Activated CD8-positive, alpha-beta memory T cell treated with anti-CD3 and anti-CD28 coated beads, Interleukin-2, amount 10 ng/mL, durations not matched to agents 7 days and 5 days (primary cell): ENCODE data around the gene HS6ST3. TPM values are rescaled to one million over a fixed set of nuclear protein-coding genes. Genes with fewer than 3 reads are reported as not detected.
"Not testable (repeated sequence)": the region's sequence is repeated elsewhere in the genome, so short reads cannot be mapped to it uniquely, and the experiment has no call there.

Experiments
- ATAC-seq: fragments of 150-1000 bp; cut with Tn5 transposase; one replicate; pipeline ENCODE4 v1.10.0; 2021; ENCODE audit warnings: moderate library complexity
- CTCF ChIA-PET: fragments of 350-600 bp; sonication (Branson Sonifier 250); formaldehyde crosslinking; loops from one replicate; lab custom pipeline; 2021; ENCODE audit warnings: antibody characterized with exemption; lab: Charles Lee
- DNase-seq: peaks from one replicate; pipeline ENCODE4 v3.0.0-alpha.2; 2020
- H3K27ac Mint-ChIP-seq: one replicate; pipeline ENCODE4 v1.8.0; 2021; ENCODE audit warnings: mild to moderate bottlenecking, mixed read lengths
- H3K27me3 Mint-ChIP-seq: one replicate; pipeline ENCODE4 v1.8.0; 2021; ENCODE audit warnings: mixed read lengths
- H3K36me3 Mint-ChIP-seq: one replicate; pipeline ENCODE4 v1.8.0; 2021; ENCODE audit warnings: mild to moderate bottlenecking, mixed read lengths
- H3K4me1 Mint-ChIP-seq: one replicate; pipeline ENCODE4 v1.8.0; 2021; ENCODE audit warnings: mixed read lengths
- H3K4me3 Mint-ChIP-seq: one replicate; pipeline ENCODE4 v1.8.0; 2021; ENCODE audit warnings: mild to moderate bottlenecking, moderate library complexity, mixed read lengths
- H3K9me3 Mint-ChIP-seq: one replicate; pipeline ENCODE4 v1.8.0; 2022; ENCODE audit warnings: low read depth, mixed read lengths
- total RNA-seq, 2 experiments: library from RNA; stranded (reverse); gene quantifications; one replicate each; pipeline ENCODE4 v1.2.3, GENCODE V29; 2021

HS6ST3 gene
- total RNA-seq, 2 experiments from 2014 or later = not detected

DNA sequence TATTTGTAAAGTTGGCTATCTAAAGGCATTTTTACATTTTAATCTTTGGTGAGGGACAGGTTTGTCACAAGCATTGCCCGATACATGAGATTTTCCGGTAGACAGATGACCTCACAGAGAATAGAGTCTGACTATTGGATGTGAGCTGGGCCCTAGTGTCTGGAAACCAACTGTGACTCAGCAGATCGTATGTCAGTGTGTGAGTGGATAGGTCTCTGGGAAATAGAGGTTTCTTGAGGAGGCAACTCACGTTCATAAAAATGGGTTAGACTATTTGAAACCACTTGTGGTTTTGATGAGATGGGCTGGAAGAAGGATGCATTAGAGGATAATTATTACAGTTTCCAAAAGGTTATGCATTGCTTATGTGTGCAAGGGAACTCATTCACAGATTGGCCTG lies 19.2 kb downstream of the HS6ST3 start:
- Mint-ChIP-seq H3K9me3 (peaks cover 6% of the 10 kb centered on the region), H3K27me3 (no peaks in the 10 kb centered on the region), H3K4me1 (no peaks in the 10 kb centered on the region), H3K4me3 (no peak overlapping the region), H3K27ac (no peak overlapping the region), H3K36me3 (no peaks in the 10 kb centered on the region)
- CTCF ChIA-PET = no interaction called here
- no peak for DNase-seq
- no peak for ATAC-seq

DNA sequence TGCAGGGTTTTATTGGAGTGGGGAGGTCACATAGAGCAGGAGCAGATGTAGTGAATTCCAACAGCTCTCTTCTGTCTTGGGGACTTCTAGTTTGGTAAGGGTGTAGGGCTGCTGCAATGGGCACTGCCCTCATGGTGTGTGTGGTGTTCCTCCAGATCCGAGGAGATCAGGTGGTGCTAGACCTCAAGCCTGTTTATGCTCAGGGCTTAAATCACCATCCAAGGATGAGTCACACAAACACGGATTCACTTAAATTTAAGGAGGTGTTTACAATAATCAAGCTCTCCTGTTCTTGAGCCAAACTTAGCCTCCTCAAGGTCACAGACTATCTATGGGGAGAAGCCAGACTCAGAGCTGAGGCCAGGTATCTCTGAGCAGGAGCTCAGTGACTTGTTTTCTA lies 23.0 kb downstream of the HS6ST3 start:
- Mint-ChIP-seq H3K27me3 (no peaks in the 10 kb centered on the region), H3K36me3 (no peaks in the 10 kb centered on the region), H3K4me3 (no peak overlapping the region), H3K27ac (no peak overlapping the region), H3K9me3 (peaks cover 7% of the 10 kb centered on the region), H3K4me1 (no peaks in the 10 kb centered on the region)
- ATAC-seq (no peak), DNase-seq (no peak)
- CTCF ChIA-PET = no interaction called here

DNA sequence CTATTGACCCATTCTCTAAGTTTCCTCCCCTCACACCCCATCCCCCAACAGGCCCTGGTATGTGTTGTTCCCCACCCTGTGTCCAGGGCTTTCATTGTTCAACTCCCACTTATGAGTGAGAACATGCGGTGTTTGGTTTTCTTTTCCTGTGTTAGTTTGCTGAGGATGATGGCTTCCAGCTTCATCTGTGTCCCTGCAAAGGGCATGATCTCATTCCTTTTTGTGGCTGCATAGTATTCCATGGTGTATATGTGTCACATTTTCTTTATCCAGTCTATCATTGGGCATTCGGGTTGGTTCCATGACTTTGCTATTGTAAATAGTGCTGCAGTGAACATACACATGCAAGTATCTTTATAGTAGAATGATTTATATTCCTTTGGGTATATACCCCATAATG lies 25.5 kb downstream of the HS6ST3 start:
- H3K4me3 Mint-ChIP-seq, ATAC-seq, CTCF ChIA-PET, DNase-seq, H3K36me3 Mint-ChIP-seq, H3K9me3 Mint-ChIP-seq, H3K27me3 Mint-ChIP-seq, H3K27ac Mint-ChIP-seq, H3K4me1 Mint-ChIP-seq: not testable (repeated sequence)

DNA sequence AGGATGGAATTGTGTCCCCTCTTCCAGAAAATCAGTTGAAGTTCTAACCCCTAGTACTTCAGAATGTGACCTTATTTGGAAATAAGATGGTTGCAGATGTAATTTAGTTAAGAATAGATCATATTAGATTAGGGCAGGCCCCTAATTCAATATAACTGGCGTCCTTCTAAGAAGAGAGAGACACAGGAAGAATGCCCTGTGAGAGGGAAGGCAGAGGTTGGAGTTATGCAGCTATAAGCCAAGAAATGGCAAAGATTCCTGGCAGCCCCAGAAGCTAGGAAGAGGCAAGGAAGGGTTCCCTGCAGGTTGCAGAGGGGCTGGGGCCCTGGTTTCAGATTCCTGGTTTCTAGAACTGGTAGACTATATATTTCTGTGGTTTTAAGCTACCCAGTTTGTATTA lies 30.0 kb downstream of the HS6ST3 start:
- Mint-ChIP-seq H3K27ac (no peak overlapping the region), H3K4me1 (no peaks in the 10 kb centered on the region), H3K36me3 (no peaks in the 10 kb centered on the region), H3K4me3 (no peak overlapping the region), H3K9me3 (peaks cover 4% of the 10 kb centered on the region), H3K27me3 (no peaks in the 10 kb centered on the region)
- ATAC-seq (no peak), DNase-seq (no peak)
- CTCF ChIA-PET = no interaction called here

GRCh38 chr13:96130818-96131340 lies 41.0 kb downstream of the HS6ST3 start:
- no peaks in the 10 kb centered on the region for H3K36me3 Mint-ChIP-seq
- H3K27me3 Mint-ChIP-seq = no peaks in the 10 kb centered on the region
- H3K4me3 Mint-ChIP-seq = no peak overlapping the region
- H3K4me1 Mint-ChIP-seq = no peaks in the 10 kb centered on the region
- CTCF ChIA-PET = no interaction called here
- no peaks in the 10 kb centered on the region for H3K9me3 Mint-ChIP-seq
- DNase-seq (no peak), ATAC-seq (no peak)
- H3K27ac Mint-ChIP-seq = no peak overlapping the region

DNA sequence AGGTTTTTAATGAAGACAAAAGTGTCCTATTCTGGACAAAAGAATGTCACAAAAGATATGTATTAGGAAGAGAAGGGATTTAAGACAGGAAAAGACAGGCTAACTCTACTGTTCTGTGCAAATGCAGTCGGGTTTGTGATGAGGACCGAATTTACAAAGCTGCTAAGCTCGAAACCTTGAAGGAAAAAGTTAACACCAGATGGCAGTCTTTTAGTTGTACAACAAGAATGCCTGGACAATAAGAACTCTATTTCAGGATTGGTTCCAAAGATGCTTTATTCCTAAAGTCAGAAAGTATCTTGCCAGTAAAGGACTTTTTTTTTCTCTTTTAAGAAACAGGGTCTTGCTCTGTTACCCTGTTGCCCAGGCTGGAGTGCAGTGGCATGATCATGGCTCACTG lies 51.1 kb downstream of the HS6ST3 start:
- ATAC-seq = no peak
- CTCF ChIA-PET = no interaction called here
- DNase-seq = no peak
- Mint-ChIP-seq H3K4me3 (no peak overlapping the region), H3K27me3 (no peaks in the 10 kb centered on the region), H3K27ac (no peak overlapping the region), H3K9me3 (peaks cover 2% of the 10 kb centered on the region), H3K36me3 (no peaks in the 10 kb centered on the region), H3K4me1 (no peaks in the 10 kb centered on the region)

DNA sequence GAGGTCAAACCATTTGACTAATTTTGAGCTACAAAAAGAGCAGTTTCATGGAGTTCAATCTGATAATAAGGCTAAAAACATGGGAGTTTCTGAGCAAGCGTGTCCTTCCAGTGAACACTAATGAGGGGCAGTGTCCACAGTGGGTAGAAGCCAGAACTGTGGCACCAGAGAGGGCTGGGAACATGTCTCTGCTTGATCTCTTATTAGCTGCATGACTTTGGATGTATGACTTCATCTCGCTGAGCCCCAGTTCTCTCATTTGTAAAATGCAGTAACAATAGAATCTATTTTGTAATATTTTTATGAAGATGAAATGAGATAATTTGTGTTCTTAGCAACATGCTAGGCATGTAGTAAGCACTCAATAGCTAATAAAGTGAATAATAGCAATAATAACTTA lies 69.8 kb downstream of the HS6ST3 start:
- H3K27ac Mint-ChIP-seq = no peak overlapping the region
- DNase-seq (no peak), ATAC-seq (no peak)
- no peaks in the 10 kb centered on the region for H3K27me3 Mint-ChIP-seq
- H3K4me3 Mint-ChIP-seq = no peak overlapping the region
- no peaks in the 10 kb centered on the region for H3K4me1 Mint-ChIP-seq
- peaks cover 3% of the 10 kb centered on the region for H3K9me3 Mint-ChIP-seq
- CTCF ChIA-PET = no interaction called here
- H3K36me3 Mint-ChIP-seq = no peaks in the 10 kb centered on the region

GRCh38 chr13:96161141-96161540 lies 71.2 kb downstream of the HS6ST3 start:
- Mint-ChIP-seq H3K9me3 (peaks cover 3% of the 10 kb centered on the region), H3K27me3 (no peaks in the 10 kb centered on the region)

GRCh38 chr13:96165840-96166239 lies 75.9 kb downstream of the HS6ST3 start:
- DNase-seq (no peak), ATAC-seq (no peak)
- H3K4me3 Mint-ChIP-seq = no peak overlapping the region
- no peak overlapping the region for H3K27ac Mint-ChIP-seq
- H3K4me1 Mint-ChIP-seq = no peaks in the 10 kb centered on the region
- CTCF ChIA-PET = no interaction called here
- H3K36me3 Mint-ChIP-seq = no peaks in the 10 kb centered on the region
- no peaks in the 10 kb centered on the region for H3K9me3 Mint-ChIP-seq
- H3K27me3 Mint-ChIP-seq = no peaks in the 10 kb centered on the region

More at GRCh38 chr13:96161141-96161540, 71.2 kb downstream of the HS6ST3 start:
- Mint-ChIP-seq H3K4me3 (no peak overlapping the region), H3K4me1 (no peaks in the 10 kb centered on the region), H3K27ac (no peak overlapping the region), H3K36me3 (no peaks in the 10 kb centered on the region)
- DNase-seq (no peak), ATAC-seq (no peak)
- CTCF ChIA-PET = no interaction called here

- H3K27ac Mint-ChIP-seq = no peak overlapping the region
- CTCF ChIA-PET = no interaction called here
- no peaks in the 10 kb centered on the region for H3K4me1 Mint-ChIP-seq
- no peak overlapping the region for H3K4me3 Mint-ChIP-seq
- DNase-seq (no peak), ATAC-seq (no peak)
- no peaks in the 10 kb centered on the region for H3K9me3 Mint-ChIP-seq
- no peaks in the 10 kb centered on the region for H3K36me3 Mint-ChIP-seq
- no peaks in the 10 kb centered on the region for H3K27me3 Mint-ChIP-seq
Observed at GRCh38 chr13:96172066-96172465, 82.2 kb downstream of the HS6ST3 start.

DNA sequence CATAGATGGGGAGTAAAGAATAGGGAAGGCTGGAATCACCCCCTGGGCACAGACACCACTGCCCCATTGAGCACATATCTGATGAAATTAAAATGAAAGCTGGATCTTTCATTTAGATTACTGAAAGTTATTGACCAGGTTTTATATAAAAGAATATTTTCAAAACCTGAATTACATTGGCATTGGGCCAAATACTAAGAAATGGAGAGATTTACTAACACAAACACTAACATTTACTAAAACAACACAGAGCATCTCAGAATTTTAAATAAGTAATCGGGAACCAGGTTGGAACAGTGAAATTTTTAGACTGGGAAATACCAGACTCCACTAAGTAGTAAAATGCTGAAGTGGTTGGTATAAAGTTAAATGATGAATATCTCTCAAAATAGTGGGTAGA lies 88.9 kb downstream of the HS6ST3 start:
- no peak overlapping the region for H3K4me3 Mint-ChIP-seq
- no peaks in the 10 kb centered on the region for H3K36me3 Mint-ChIP-seq
- no peaks in the 10 kb centered on the region for H3K4me1 Mint-ChIP-seq
- DNase-seq = no peak
- CTCF ChIA-PET = no interaction called here
- no peak for ATAC-seq
- no peaks in the 10 kb centered on the region for H3K9me3 Mint-ChIP-seq
- no peaks in the 10 kb centered on the region for H3K27me3 Mint-ChIP-seq
- H3K27ac Mint-ChIP-seq = no peak overlapping the region

DNA sequence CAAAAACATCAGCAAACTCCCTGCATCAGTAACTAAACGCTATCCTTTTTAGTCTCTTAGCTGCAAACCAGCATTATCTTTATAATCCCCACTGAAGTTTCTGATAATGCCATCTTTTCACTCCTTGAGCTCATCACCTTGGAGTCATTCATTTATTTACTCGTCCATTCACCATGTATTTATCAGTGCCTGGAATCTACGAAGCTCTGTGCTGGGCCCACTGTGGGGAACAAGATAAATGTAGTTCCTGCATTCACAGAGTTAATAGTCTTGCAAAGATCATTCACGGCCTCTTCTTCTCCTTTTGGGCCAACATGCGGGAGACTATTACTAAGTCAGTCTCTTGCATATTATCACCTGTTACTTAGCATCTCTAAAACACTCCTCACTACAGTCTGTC lies 89.4 kb downstream of the HS6ST3 start:
- no peaks in the 10 kb centered on the region for H3K27me3 Mint-ChIP-seq
- ATAC-seq = no peak
- H3K36me3 Mint-ChIP-seq = no peaks in the 10 kb centered on the region
- no peak overlapping the region for H3K4me3 Mint-ChIP-seq
- no peak for DNase-seq
- H3K4me1 Mint-ChIP-seq = no peaks in the 10 kb centered on the region
- no peaks in the 10 kb centered on the region for H3K9me3 Mint-ChIP-seq
- H3K27ac Mint-ChIP-seq = no peak overlapping the region
- CTCF ChIA-PET = no interaction called here

- Mint-ChIP-seq H3K4me1 (no peaks in the 10 kb centered on the region), H3K36me3 (no peaks in the 10 kb centered on the region), H3K27me3 (no peaks in the 10 kb centered on the region), H3K4me3 (no peak overlapping the region), H3K27ac (no peak overlapping the region), H3K9me3 (no peaks in the 10 kb centered on the region)
- no peak for ATAC-seq
- CTCF ChIA-PET = no interaction called here
- no peak for DNase-seq
Observed at GRCh38 chr13:96181911-96182310, 92.0 kb downstream of the HS6ST3 start.

DNA sequence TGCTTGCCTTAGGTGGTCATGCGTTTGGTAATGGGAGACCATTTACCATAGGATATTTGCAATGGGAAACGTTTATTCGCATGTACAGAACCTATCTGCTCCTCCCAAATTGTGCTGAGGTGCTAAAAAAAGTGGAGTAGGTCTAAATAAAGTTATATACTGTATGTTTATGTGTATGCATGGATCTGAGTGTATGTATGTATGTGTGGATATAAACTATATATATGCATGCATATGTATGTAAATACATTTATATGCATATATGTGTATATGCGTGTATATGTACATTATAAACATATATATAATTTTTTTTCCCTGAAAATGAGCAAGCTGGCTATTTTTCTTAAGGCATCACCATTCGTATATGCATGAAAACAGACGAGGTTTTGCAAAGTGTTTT lies 95.9 kb downstream of the HS6ST3 start:
- CTCF ChIA-PET = no interaction called here
- Mint-ChIP-seq H3K9me3 (no peaks in the 10 kb centered on the region), H3K27ac (no peak overlapping the region)

DNA sequence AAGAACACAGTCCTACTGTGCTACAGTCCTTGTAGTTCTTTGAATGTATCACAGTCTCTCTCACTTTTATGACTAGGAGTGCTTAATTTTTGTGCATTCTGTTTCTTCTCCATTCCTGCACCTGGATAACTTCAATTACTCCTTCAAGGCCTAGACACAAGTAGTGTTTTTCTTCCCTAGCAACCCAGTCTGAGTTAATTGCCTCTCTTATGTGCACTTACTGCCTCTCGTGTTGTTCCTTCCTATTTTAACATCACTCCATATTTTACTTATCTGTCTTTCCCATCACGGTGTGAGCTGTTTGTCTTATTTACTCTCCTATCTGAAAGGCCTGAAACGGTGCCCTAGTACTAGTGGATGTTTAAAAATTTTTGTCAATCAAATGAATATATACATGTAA lies 101.5 kb downstream of the HS6ST3 start:
- no peaks in the 10 kb centered on the region for H3K4me1 Mint-ChIP-seq
- no peaks in the 10 kb centered on the region for H3K27me3 Mint-ChIP-seq
- H3K27ac Mint-ChIP-seq = no peak overlapping the region
- DNase-seq (no peak), ATAC-seq (no peak)
- CTCF ChIA-PET = no interaction called here
- no peaks in the 10 kb centered on the region for H3K36me3 Mint-ChIP-seq
- no peak overlapping the region for H3K4me3 Mint-ChIP-seq
- peaks cover 2% of the 10 kb centered on the region for H3K9me3 Mint-ChIP-seq

More for the DNA sequence above, 95.9 kb downstream of the HS6ST3 start:
- ATAC-seq (no peak), DNase-seq (no peak)
- no peak overlapping the region for H3K4me3 Mint-ChIP-seq
- no peaks in the 10 kb centered on the region for H3K27me3 Mint-ChIP-seq
- H3K36me3 Mint-ChIP-seq = no peaks in the 10 kb centered on the region
- H3K4me1 Mint-ChIP-seq = no peaks in the 10 kb centered on the region
